Measurements from ENCODE around the gene CARMIL1.

The CARMIL1 gene

GRCh38 chr6:25615471-25615870, 336.3 kb downstream of the CARMIL1 start:
- TF ChIP-seq CTCF (IDR thresholded peaks at IDR 0.05; ENCODE audit: low read depth, low read length), result no peak
- no peak overlapping the region for H3K4me3 ChIP-seq (ENCODE audit: low read depth, low read length)

GRCh38 chr6:25617997-25618396, 338.8 kb downstream of the CARMIL1 start:
- no peak overlapping the region for H3K4me3 ChIP-seq (ENCODE audit: low read depth, low read length)
- no peak for TF ChIP-seq CTCF (IDR thresholded peaks at IDR 0.05; ENCODE audit: low read depth, low read length)

GRCh38 chr6:25619217-25619616, 340.0 kb downstream of the CARMIL1 start:
- H3K4me3 ChIP-seq (ENCODE audit: low read depth, low read length), result no peak overlapping the region

GRCh38 chr6:25620391-25620790, 341.2 kb downstream of the CARMIL1 start:
- H3K4me3 ChIP-seq (ENCODE audit: low read depth, low read length), result no peak overlapping the region
- TF ChIP-seq CTCF (IDR thresholded peaks at IDR 0.05; ENCODE audit: low read depth, low read length), result no peak

More at GRCh38 chr6:25619217-25619616, 340.0 kb downstream of the CARMIL1 start:
- no peak for TF ChIP-seq CTCF (IDR thresholded peaks at IDR 0.05; ENCODE audit: low read depth, low read length)

- TF ChIP-seq CTCF (IDR thresholded peaks at IDR 0.05; ENCODE audit: low read depth, low read length), result no peak
- no peak overlapping the region for H3K4me3 ChIP-seq (ENCODE audit: low read depth, low read length)
These were observed 343.9 kb downstream of the CARMIL1 start for GRCh38 chr6:25623065-25623464.

GRCh38 chr6:25623879-25624278, 344.7 kb downstream of the CARMIL1 start:
- no peak for TF ChIP-seq CTCF (IDR thresholded peaks at IDR 0.05; ENCODE audit: low read depth, low read length)
- no peak overlapping the region for H3K4me3 ChIP-seq (ENCODE audit: low read depth, low read length)

- TF ChIP-seq CTCF (IDR thresholded peaks at IDR 0.05; ENCODE audit: low read depth, low read length), result no peak
- no peak overlapping the region for H3K4me3 ChIP-seq (ENCODE audit: low read depth, low read length)
These were observed 347.8 kb downstream of the CARMIL1 start for GRCh38 chr6:25627001-25627400.

Measured in WI38 (cell line).